Inferior parietal cortex (tissue), 1 donor: Measurements from ENCODE around the gene ZDHHC9.

Experiments used
- DNase-seq: peaks from one replicate; pipeline ENCODE4 v3.0.0-alpha.2; 2016; ENCODE audit errors: extremely low spot score

Gene ZDHHC9

GRCh38 chrX:129786210-129786651, 57.5 kb downstream of the ZDHHC9 start:
- no peak for DNase-seq

GRCh38 chrX:129785160-129785947, 58.3 kb downstream of the ZDHHC9 start:
- no peak for DNase-seq

- DNase-seq = no peak
These were observed 59.3 kb downstream of the ZDHHC9 start for GRCh38 chrX:129784371-129784770.

- DNase-seq = no peak
These were observed 60.4 kb downstream of the ZDHHC9 start for GRCh38 chrX:129783291-129783713.

GRCh38 chrX:129782706-129783105, 61.0 kb downstream of the ZDHHC9 start:
- DNase-seq = no peak

- DNase-seq = no peak
These were observed 61.8 kb downstream of the ZDHHC9 start for GRCh38 chrX:129781680-129782495.

GRCh38 chrX:129781134-129781672, 62.5 kb downstream of the ZDHHC9 start:
- no peak for DNase-seq

- no peak for DNase-seq
These were observed 63.1 kb downstream of the ZDHHC9 start for GRCh38 chrX:129780441-129781105.

GRCh38 chrX:129779747-129780146, 63.9 kb downstream of the ZDHHC9 start, which contains the start of gene SASH3:
TSS of gene SASH3 (plus strand) at chrX:129779949. CDS start at chrX:129780098, 149 bp downstream.
- DNase-seq = no peak

GRCh38 chrX:129779086-129779672, 64.5 kb downstream of the ZDHHC9 start:
- DNase-seq = no peak

GRCh38 chrX:129777218-129778030, 66.3 kb downstream of the ZDHHC9 start:
- no peak for DNase-seq

- no peak for DNase-seq
These were observed 69.8 kb downstream of the ZDHHC9 start for GRCh38 chrX:129773649-129774458.

- DNase-seq = no peak
These were observed 70.8 kb downstream of the ZDHHC9 start for GRCh38 chrX:129772796-129773431.

- no peak for DNase-seq
These were observed 72.3 kb downstream of the ZDHHC9 start for GRCh38 chrX:129771266-129771995.

GRCh38 chrX:129769467-129770154, 74.1 kb downstream of the ZDHHC9 start:
- DNase-seq = no peak

- DNase-seq = no peak
These were observed 74.9 kb downstream of the ZDHHC9 start for GRCh38 chrX:129768586-129769466.

GRCh38 chrX:129768186-129768585, 75.5 kb downstream of the ZDHHC9 start:
- no peak for DNase-seq
